ENCODE data around the gene HOXD8.

HOXD8 gene

GRCh38 chr2:176128982-176129796 is at the start of gene HOXD8:
Gene HOXD8 (plus strand): TSS chr2:176129705. CDS start chr2:176130367, 662 bp downstream.
- DNase-seq (ENCODE audit: low read depth): peak; percentile 42
- no peak for TF ChIP-seq CTCF (IDR thresholded peaks at IDR 0.05; ENCODE audit: low read length, missing control alignments)
- H3K4me3 ChIP-seq (replicated peaks; ENCODE audit: low read depth, low read length): no peak within 1 kb of the TSS

- peak; percentile 28 for DNase-seq (ENCODE audit: low read depth)
- TF ChIP-seq CTCF (IDR thresholded peaks at IDR 0.05; ENCODE audit: low read length, missing control alignments): peak; percentile 27
- no peak overlapping the region for H3K4me3 ChIP-seq (replicated peaks; ENCODE audit: low read depth, low read length)
These were observed 49.5 kb upstream of the HOXD8 start for GRCh38 chr2:176079831-176080539.

GRCh38 chr2:176080540-176081375 is 48.7 kb upstream of the HOXD8 start:
- TF ChIP-seq CTCF (IDR thresholded peaks at IDR 0.05; ENCODE audit: low read length, missing control alignments): no peak
- no peak overlapping the region for H3K4me3 ChIP-seq (replicated peaks; ENCODE audit: low read depth, low read length)
- DNase-seq (ENCODE audit: low read depth): no peak

GRCh38 chr2:176081376-176081836 is 48.1 kb upstream of the HOXD8 start:
- no peak overlapping the region for H3K4me3 ChIP-seq (replicated peaks; ENCODE audit: low read depth, low read length)
- DNase-seq (ENCODE audit: low read depth): no peak
- TF ChIP-seq CTCF (IDR thresholded peaks at IDR 0.05; ENCODE audit: low read length, missing control alignments): no peak

- TF ChIP-seq CTCF (IDR thresholded peaks at IDR 0.05; ENCODE audit: low read length, missing control alignments): no peak
- DNase-seq (ENCODE audit: low read depth): no peak
- H3K4me3 ChIP-seq (replicated peaks; ENCODE audit: low read depth, low read length): no peak overlapping the region
These were observed 47.5 kb upstream of the HOXD8 start for GRCh38 chr2:176081837-176082524.

GRCh38 chr2:176082525-176082823 is 47.0 kb upstream of the HOXD8 start:
- DNase-seq (ENCODE audit: low read depth): no peak
- no peak for TF ChIP-seq CTCF (IDR thresholded peaks at IDR 0.05; ENCODE audit: low read length, missing control alignments)
- no peak overlapping the region for H3K4me3 ChIP-seq (replicated peaks; ENCODE audit: low read depth, low read length)
